Measurements from ENCODE around the gene CENATAC.
"Not testable (repeated sequence)": the region's sequence is repeated elsewhere in the genome, so short reads cannot be mapped to it uniquely, and the experiment has no call there.

Gene CENATAC, protein sequence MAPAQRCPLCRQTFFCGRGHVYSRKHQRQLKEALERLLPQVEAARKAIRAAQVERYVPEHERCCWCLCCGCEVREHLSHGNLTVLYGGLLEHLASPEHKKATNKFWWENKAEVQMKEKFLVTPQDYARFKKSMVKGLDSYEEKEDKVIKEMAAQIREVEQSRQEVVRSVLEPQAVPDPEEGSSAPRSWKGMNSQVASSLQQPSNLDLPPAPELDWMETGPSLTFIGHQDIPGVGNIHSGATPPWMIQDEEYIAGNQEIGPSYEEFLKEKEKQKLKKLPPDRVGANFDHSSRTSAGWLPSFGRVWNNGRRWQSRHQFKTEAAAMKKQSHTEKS

DNA sequence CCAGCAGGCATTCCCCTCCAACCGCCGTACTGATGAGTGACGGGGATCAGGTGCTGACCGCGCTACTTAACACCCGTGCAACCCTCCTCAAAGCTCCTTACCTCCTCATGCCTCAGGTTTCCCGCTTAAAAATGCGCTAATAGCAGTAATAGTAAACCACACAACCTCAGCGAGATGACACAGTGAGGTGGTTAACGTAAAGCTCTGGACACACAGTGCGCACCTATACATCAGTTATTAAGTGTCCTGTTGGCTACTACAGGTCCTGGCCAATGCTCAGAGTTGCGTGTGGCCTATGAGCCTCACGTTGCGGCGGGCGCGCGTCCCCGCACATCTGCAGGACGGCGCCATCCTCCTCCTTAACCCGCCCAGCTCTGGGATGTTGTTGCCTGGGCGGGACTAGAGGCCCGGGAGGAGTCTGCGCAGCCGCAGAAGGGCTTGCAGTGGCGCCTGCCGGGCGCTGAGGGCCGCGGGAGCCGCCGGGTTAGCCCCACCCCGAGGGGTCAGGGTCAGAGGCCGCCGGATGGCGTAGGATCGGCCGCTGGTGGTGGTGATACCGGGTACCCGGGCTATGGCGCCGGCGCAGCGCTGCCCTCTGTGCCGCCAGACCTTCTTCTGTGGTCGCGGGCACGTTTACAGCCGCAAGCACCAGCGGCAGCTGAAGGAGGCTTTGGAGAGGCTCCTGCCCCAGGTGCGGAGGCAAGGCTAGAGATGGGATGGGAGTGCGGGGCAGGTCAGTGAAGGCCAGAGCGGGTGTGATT is at the start of gene CENATAC:
TSS of gene CENATAC (plus strand) at position 512 of the 761 bp plus-strand sequence. CDS start at position 572, 60 bp downstream.
- Histone ChIP-seq H3K9me3 (ENCODE audit: insufficient read depth, low read length) (peaks cover 5% of the 10 kb centered on the region; the same call in 1 of the 2 replicates), H3K4me3 (ENCODE audit: insufficient read length, low read depth) (peak within 1 kb of the TSS; percentile 96), H3K27me3 (ENCODE audit: insufficient read depth, insufficient read length) (no peaks in the 10 kb centered on the region), H3K4me1 (ENCODE audit: insufficient read depth, insufficient read length) (peaks cover 6% of the 10 kb centered on the region), H3K9ac (ENCODE audit: insufficient read length, low read depth) (peak within 1 kb of the TSS; percentile 93), H3K36me3 (ENCODE audit: insufficient read depth, insufficient read length, low read length) (peaks cover 36% of the 10 kb centered on the region)
- DNase-seq (ENCODE audit: low read depth, low spot score), result peak; percentile 87
- TF ChIP-seq ZNF274 (IDR thresholded peaks at IDR 0.05; ENCODE audit: low read depth, low read length) (no peak), YY1 (IDR thresholded peaks at IDR 0.05; ENCODE audit: insufficient read depth, insufficient read length) (no peak), SUZ12 (IDR thresholded peaks at IDR 0.05; ENCODE audit: extremely low read depth, insufficient read depth, insufficient read length) (no peak)

DNA sequence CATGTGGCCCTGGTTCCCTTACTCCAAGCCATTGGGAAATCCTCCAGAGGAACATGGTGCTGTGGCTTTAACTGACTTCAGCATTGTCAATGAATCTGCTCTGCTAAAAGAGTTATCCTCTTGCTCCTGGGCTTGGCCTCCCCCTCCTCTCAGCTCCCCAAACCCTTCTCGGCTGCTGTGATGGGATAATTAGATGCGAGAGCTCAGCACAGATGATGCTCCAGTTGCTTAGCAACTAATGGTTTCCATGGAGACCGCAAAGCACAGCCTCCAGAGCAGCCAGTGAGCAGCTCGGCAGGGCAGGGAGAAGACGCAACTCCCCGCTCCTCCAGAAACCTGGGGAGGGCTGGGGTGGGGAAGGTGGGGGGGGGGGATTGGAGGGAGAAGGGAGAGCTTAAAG is 44.7 kb upstream of the CENATAC start:
- DNase-seq (ENCODE audit: low read depth, low spot score), result peak; percentile 72
- Histone ChIP-seq H3K4me3 (ENCODE audit: insufficient read length, low read depth) (no peak overlapping the region), H3K9me3 (ENCODE audit: insufficient read depth, low read length) (no peaks in the 10 kb centered on the region), H3K36me3 (ENCODE audit: insufficient read depth, insufficient read length, low read length) (no peaks in the 10 kb centered on the region), H3K9ac (ENCODE audit: insufficient read length, low read depth) (no peak overlapping the region), H3K4me1 (ENCODE audit: insufficient read depth, insufficient read length) (peaks cover 3% of the 10 kb centered on the region), H3K27me3 (ENCODE audit: insufficient read depth, insufficient read length) (peaks cover 10% of the 10 kb centered on the region)
- TF ChIP-seq SUZ12 (IDR thresholded peaks at IDR 0.05; ENCODE audit: extremely low read depth, insufficient read depth, insufficient read length) (no peak), YY1 (IDR thresholded peaks at IDR 0.05; ENCODE audit: insufficient read depth, insufficient read length) (no peak), ZNF274 (IDR thresholded peaks at IDR 0.05; ENCODE audit: low read depth, low read length) (no peak)

DNA sequence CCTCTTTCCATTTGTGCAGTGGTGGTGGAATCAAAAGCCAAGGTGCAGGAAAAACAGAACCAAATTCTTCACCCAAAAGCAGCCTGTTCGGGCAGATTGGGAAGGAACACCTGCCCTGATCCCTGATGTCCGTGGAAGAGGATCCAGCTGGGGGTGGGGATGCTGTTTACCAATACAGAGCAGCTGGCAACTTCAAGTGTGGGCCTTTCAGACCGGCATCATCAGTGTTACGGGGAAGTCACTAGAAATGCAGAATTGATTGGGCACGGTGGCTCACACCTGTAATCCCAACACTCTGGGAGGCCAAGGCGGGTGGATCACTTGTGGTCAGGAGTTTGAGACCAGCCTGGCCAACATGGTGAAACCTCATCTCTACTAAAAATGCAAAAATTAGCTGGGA is 44.0 kb upstream of the CENATAC start:
- DNase-seq (ENCODE audit: low read depth, low spot score); H3K27me3 ChIP-seq (ENCODE audit: insufficient read depth, insufficient read length); H3K9me3 ChIP-seq (ENCODE audit: insufficient read depth, low read length); H3K9ac ChIP-seq (ENCODE audit: insufficient read length, low read depth); H3K4me1 ChIP-seq (ENCODE audit: insufficient read depth, insufficient read length); H3K36me3 ChIP-seq (ENCODE audit: insufficient read depth, insufficient read length, low read length); H3K4me3 ChIP-seq (ENCODE audit: insufficient read length, low read depth): not testable (repeated sequence)

DNA sequence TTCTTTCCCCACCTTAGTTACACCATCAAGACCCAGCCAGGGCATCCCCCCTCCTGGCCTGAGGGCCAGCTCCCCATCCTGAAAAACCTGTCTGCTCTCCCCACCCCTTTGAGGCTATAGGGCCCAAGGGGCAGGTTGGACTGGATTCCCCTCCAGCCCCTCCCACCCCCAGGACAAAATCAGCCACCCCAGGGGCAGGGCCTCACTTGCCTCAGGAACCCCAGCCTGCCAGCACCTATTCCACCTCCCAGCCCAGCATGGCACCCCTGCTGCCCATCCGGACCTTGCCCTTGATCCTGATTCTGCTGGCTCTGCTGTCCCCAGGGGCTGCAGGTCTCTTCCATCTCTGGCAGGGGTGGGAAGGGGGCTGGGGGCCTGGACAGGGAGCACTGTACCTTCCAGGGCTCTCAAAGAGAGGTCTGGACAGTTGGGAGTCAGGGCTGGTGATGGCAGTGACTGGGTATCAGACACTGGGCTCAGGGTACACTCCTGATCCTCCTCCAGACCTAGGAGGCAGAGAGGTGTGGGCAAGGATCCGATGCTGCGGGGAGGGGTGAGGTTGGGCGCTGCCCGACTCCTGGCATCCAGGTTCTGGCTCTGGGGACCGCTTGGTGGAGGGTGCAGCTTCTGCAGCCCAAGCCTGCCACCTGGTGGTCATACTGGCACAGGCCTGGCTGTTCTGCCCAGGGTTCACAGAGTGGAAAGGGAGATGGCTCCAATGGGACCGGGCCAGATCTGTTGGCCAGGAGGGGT is 41.7 kb upstream of the CENATAC start, which contains the start of gene UPK2:
TSS of gene UPK2 (plus strand) at position 205 of the 753 bp plus-strand sequence. CDS start at position 258, 53 bp downstream.
- H3K27me3 ChIP-seq (ENCODE audit: insufficient read depth, insufficient read length), result peaks cover 10% of the 10 kb centered on the region
- H3K4me3 ChIP-seq (ENCODE audit: insufficient read length, low read depth), result no peak within 1 kb of the TSS
- H3K4me1 ChIP-seq (ENCODE audit: insufficient read depth, insufficient read length), result peaks cover 3% of the 10 kb centered on the region
- H3K36me3 ChIP-seq (ENCODE audit: insufficient read depth, insufficient read length, low read length), result no peaks in the 10 kb centered on the region
- H3K9ac ChIP-seq (ENCODE audit: insufficient read length, low read depth), result no peak within 1 kb of the TSS
- TF ChIP-seq ZNF274 (IDR thresholded peaks at IDR 0.05; ENCODE audit: low read depth, low read length) (no peak), SUZ12 (IDR thresholded peaks at IDR 0.05; ENCODE audit: extremely low read depth, insufficient read depth, insufficient read length) (no peak), YY1 (IDR thresholded peaks at IDR 0.05; ENCODE audit: insufficient read depth, insufficient read length) (no peak)
- H3K9me3 ChIP-seq (ENCODE audit: insufficient read depth, low read length), result no peaks in the 10 kb centered on the region
- DNase-seq (ENCODE audit: low read depth, low spot score), result peak; percentile 76

DNA sequence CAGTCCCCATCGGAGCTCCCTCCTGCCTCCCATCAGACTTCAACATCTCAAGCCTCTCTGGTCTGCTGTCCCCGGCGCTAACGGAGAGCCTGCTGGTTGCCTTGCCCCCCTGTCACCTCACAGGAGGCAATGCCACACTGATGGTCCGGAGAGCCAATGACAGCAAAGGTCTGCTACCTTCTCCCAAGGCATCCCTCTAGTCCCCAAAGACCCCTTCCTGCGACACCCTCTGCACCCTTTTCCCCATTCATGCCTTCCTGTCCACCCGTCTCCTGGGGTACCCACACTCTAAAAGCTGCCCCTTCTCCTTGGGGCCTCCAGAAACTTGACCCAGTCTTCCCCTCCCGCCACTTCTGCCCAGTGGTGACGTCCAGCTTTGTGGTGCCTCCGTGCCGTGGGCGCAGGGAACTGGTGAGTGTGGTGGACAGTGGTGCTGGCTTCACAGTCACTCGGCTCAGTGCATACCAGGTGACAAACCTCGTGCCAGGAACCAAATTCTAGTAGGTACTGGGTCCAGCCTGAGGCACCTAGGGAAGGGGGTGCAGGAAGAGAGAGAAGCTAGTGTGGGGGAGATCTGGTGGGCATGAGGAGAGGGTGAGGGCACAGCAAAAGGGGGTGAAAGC is 41.0 kb upstream of the CENATAC start:
- TF ChIP-seq ZNF274 (IDR thresholded peaks at IDR 0.05; ENCODE audit: low read depth, low read length) (no peak), YY1 (IDR thresholded peaks at IDR 0.05; ENCODE audit: insufficient read depth, insufficient read length) (no peak), SUZ12 (IDR thresholded peaks at IDR 0.05; ENCODE audit: extremely low read depth, insufficient read depth, insufficient read length) (no peak)
- peaks cover 10% of the 10 kb centered on the region for H3K27me3 ChIP-seq (ENCODE audit: insufficient read depth, insufficient read length)
- H3K9ac ChIP-seq (ENCODE audit: insufficient read length, low read depth), result no peak overlapping the region

DNA sequence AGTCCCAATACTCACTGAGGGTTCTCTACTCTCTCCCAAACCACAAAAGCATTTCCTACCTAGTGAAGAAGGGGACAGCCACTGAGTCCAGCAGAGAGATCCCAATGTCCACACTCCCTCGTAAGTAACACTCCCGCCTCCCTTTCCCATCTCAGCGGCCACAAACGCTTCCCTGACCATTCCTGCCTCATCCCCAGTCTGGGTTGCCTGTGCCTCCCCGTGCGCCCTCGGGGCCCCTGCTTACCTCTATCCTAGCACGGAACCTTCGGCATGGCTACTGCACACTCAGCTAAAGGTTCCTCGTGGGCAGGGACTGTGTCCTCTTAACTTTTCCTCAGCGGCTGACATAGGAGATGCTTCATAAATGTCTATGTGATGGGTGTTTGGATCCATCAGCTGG is 40.4 kb upstream of the CENATAC start:
- no peak for TF ChIP-seq SUZ12 (IDR thresholded peaks at IDR 0.05; ENCODE audit: extremely low read depth, insufficient read depth, insufficient read length)
- no peak for TF ChIP-seq ZNF274 (IDR thresholded peaks at IDR 0.05; ENCODE audit: low read depth, low read length)
- TF ChIP-seq YY1 (IDR thresholded peaks at IDR 0.05; ENCODE audit: insufficient read depth, insufficient read length), result no peak
- no peaks in the 10 kb centered on the region for H3K36me3 ChIP-seq (ENCODE audit: insufficient read depth, insufficient read length, low read length)
- peaks cover 6% of the 10 kb centered on the region for H3K4me1 ChIP-seq (ENCODE audit: insufficient read depth, insufficient read length)
- no peak overlapping the region for H3K4me3 ChIP-seq (ENCODE audit: insufficient read length, low read depth)
- H3K9ac ChIP-seq (ENCODE audit: insufficient read length, low read depth), result no peak overlapping the region
- DNase-seq (ENCODE audit: low read depth, low spot score), result no peak
- peaks cover 10% of the 10 kb centered on the region for H3K27me3 ChIP-seq (ENCODE audit: insufficient read depth, insufficient read length)
- H3K9me3 ChIP-seq (ENCODE audit: insufficient read depth, low read length), result no peaks in the 10 kb centered on the region

More for the DNA sequence above, 41.0 kb upstream of the CENATAC start:
- H3K4me3 ChIP-seq (ENCODE audit: insufficient read length, low read depth), result no peak overlapping the region
- H3K9me3 ChIP-seq (ENCODE audit: insufficient read depth, low read length), result no peaks in the 10 kb centered on the region
- no peak for DNase-seq (ENCODE audit: low read depth, low spot score)
- no peaks in the 10 kb centered on the region for H3K36me3 ChIP-seq (ENCODE audit: insufficient read depth, insufficient read length, low read length)
- H3K4me1 ChIP-seq (ENCODE audit: insufficient read depth, insufficient read length), result peaks cover 6% of the 10 kb centered on the region
